Activated naive CD4-positive, alpha-beta T cell treated with anti-CD3 and anti-CD28 coated beads, Interleukin-2, amount 10 ng/mL, durations not matched to agents 7 days and 5 days (primary cell): Measurements from ENCODE around the gene VWA5B1.

Experiments used
- CTCF ChIA-PET: fragments of 350-600 bp; sonication (Branson Sonifier 250); formaldehyde crosslinking; loops from one replicate; lab custom pipeline; 2021; ENCODE audit warnings: antibody characterized with exemption; lab: Charles Lee
- DNase-seq: peaks from one replicate; pipeline ENCODE4 v3.0.0-alpha.2; 2020
- H3K27ac Mint-ChIP-seq: one replicate; pipeline ENCODE4 v1.8.0; 2021; ENCODE audit warnings: mild to moderate bottlenecking, moderate library complexity, mixed read lengths
- H3K27me3 Mint-ChIP-seq: one replicate; pipeline ENCODE4 v1.8.0; 2021; ENCODE audit warnings: mild to moderate bottlenecking, mixed read lengths
- H3K36me3 Mint-ChIP-seq: one replicate; pipeline ENCODE4 v1.8.0; 2021; ENCODE audit warnings: mixed read lengths
- H3K4me1 Mint-ChIP-seq: one replicate; pipeline ENCODE4 v1.8.0; 2021; ENCODE audit warnings: mixed read lengths
- H3K4me3 Mint-ChIP-seq: one replicate; pipeline ENCODE4 v1.8.0; 2021; ENCODE audit warnings: mild to moderate bottlenecking, moderate library complexity, mixed read lengths
- H3K9me3 Mint-ChIP-seq: one replicate; pipeline ENCODE4 v1.8.0; 2021; ENCODE audit warnings: mixed read lengths

Gene VWA5B1

GRCh38 chr1:20342294-20343148, 51.8 kb downstream of the VWA5B1 start:
- DNase-seq = no peak
- Mint-ChIP-seq H3K9me3 (peaks cover 2% of the 10 kb centered on the region), H3K4me1 (peaks cover 3% of the 10 kb centered on the region), H3K27me3 (peaks cover 47% of the 10 kb centered on the region), H3K27ac (no peak overlapping the region), H3K4me3 (no peak overlapping the region), H3K36me3 (no peaks in the 10 kb centered on the region)
- CTCF ChIA-PET = interaction anchor here (0.6 kb wide), 1 partner anchor 130 kb away, joined by 3 read pairs; no protein-coding TSS in a partner anchor

GRCh38 chr1:20343149-20343937, 52.7 kb downstream of the VWA5B1 start:
- Mint-ChIP-seq H3K9me3 (peaks cover 2% of the 10 kb centered on the region), H3K4me1 (peaks cover 3% of the 10 kb centered on the region), H3K27me3 (peaks cover 42% of the 10 kb centered on the region), H3K36me3 (no peaks in the 10 kb centered on the region), H3K4me3 (no peak overlapping the region), H3K27ac (no peak overlapping the region)
- CTCF ChIA-PET = no interaction called here
- DNase-seq = peak; percentile 33

GRCh38 chr1:20343938-20344302, 53.2 kb downstream of the VWA5B1 start:
- Mint-ChIP-seq H3K4me3 (no peak overlapping the region), H3K9me3 (peaks cover 2% of the 10 kb centered on the region), H3K36me3 (no peaks in the 10 kb centered on the region), H3K4me1 (peaks cover 3% of the 10 kb centered on the region), H3K27ac (no peak overlapping the region), H3K27me3 (peaks cover 42% of the 10 kb centered on the region)
- CTCF ChIA-PET = no interaction called here
- no peak for DNase-seq

- DNase-seq = no peak
- H3K27me3 Mint-ChIP-seq = peaks cover 42% of the 10 kb centered on the region
- CTCF ChIA-PET = no interaction called here
- H3K36me3 Mint-ChIP-seq = no peaks in the 10 kb centered on the region
- H3K4me3 Mint-ChIP-seq = no peak overlapping the region
- peaks cover 3% of the 10 kb centered on the region for H3K4me1 Mint-ChIP-seq
- H3K27ac Mint-ChIP-seq = no peak overlapping the region
- peaks cover 2% of the 10 kb centered on the region for H3K9me3 Mint-ChIP-seq
These were observed 54.1 kb downstream of the VWA5B1 start for GRCh38 chr1:20344738-20345137.

GRCh38 chr1:20345419-20345818, 54.7 kb downstream of the VWA5B1 start:
- no peak overlapping the region for H3K27ac Mint-ChIP-seq
- peaks cover 2% of the 10 kb centered on the region for H3K9me3 Mint-ChIP-seq
- DNase-seq = no peak
- no peak overlapping the region for H3K4me3 Mint-ChIP-seq
- H3K27me3 Mint-ChIP-seq = peaks cover 37% of the 10 kb centered on the region
- CTCF ChIA-PET = interaction anchor here (1.1 kb wide), 1 partner anchor 17 kb away, joined by 3 read pairs; no protein-coding TSS in a partner anchor
- no peaks in the 10 kb centered on the region for H3K36me3 Mint-ChIP-seq
- H3K4me1 Mint-ChIP-seq = peaks cover 3% of the 10 kb centered on the region

- H3K9me3 Mint-ChIP-seq = peaks cover 2% of the 10 kb centered on the region
- CTCF ChIA-PET = interaction anchor here (1.1 to 1.5 kb wide), 2 partner anchors 8 to 16 kb away, joined by 3 read pairs; no protein-coding TSS in a partner anchor
- H3K27me3 Mint-ChIP-seq = peaks cover 40% of the 10 kb centered on the region
- no peak overlapping the region for H3K4me3 Mint-ChIP-seq
- no peaks in the 10 kb centered on the region for H3K36me3 Mint-ChIP-seq
- H3K4me1 Mint-ChIP-seq = peaks cover 3% of the 10 kb centered on the region
- no peak for DNase-seq
- H3K27ac Mint-ChIP-seq = no peak overlapping the region
These were observed 55.8 kb downstream of the VWA5B1 start for GRCh38 chr1:20346433-20346832.

GRCh38 chr1:20347699-20348098, 57.0 kb downstream of the VWA5B1 start:
- no peak for DNase-seq
- Mint-ChIP-seq H3K27me3 (peaks cover 33% of the 10 kb centered on the region), H3K27ac (no peak overlapping the region), H3K4me1 (peaks cover 3% of the 10 kb centered on the region), H3K9me3 (peaks cover 2% of the 10 kb centered on the region), H3K4me3 (no peak overlapping the region), H3K36me3 (no peaks in the 10 kb centered on the region)
- CTCF ChIA-PET = interaction anchor here (1.5 kb wide), 1 partner anchor 9 kb away, joined by 3 read pairs; no protein-coding TSS in a partner anchor

GRCh38 chr1:20348326-20348915, 57.7 kb downstream of the VWA5B1 start:
- H3K9me3 Mint-ChIP-seq = peaks cover 2% of the 10 kb centered on the region
- no peak overlapping the region for H3K27ac Mint-ChIP-seq
- no peaks in the 10 kb centered on the region for H3K36me3 Mint-ChIP-seq
- H3K27me3 Mint-ChIP-seq = peaks cover 35% of the 10 kb centered on the region
- peaks cover 3% of the 10 kb centered on the region for H3K4me1 Mint-ChIP-seq
- CTCF ChIA-PET = no interaction called here
- H3K4me3 Mint-ChIP-seq = no peak overlapping the region
- DNase-seq = no peak

- peaks cover 2% of the 10 kb centered on the region for H3K9me3 Mint-ChIP-seq
- no peaks in the 10 kb centered on the region for H3K4me1 Mint-ChIP-seq
- no peak overlapping the region for H3K4me3 Mint-ChIP-seq
- peaks cover 26% of the 10 kb centered on the region for H3K27me3 Mint-ChIP-seq
- no peaks in the 10 kb centered on the region for H3K36me3 Mint-ChIP-seq
- DNase-seq = no peak
- CTCF ChIA-PET = no interaction called here
- H3K27ac Mint-ChIP-seq = no peak overlapping the region
These were observed 58.9 kb downstream of the VWA5B1 start for GRCh38 chr1:20349561-20349960.

- Mint-ChIP-seq H3K4me1 (no peaks in the 10 kb centered on the region), H3K4me3 (no peak overlapping the region), H3K36me3 (no peaks in the 10 kb centered on the region), H3K27ac (no peak overlapping the region), H3K27me3 (peaks cover 22% of the 10 kb centered on the region), H3K9me3 (peaks cover 2% of the 10 kb centered on the region)
- CTCF ChIA-PET = interaction anchor here (1.0 kb wide), 1 partner anchor 12 kb away, joined by 4 read pairs; no protein-coding TSS in a partner anchor
- no peak for DNase-seq
These were observed 59.3 kb downstream of the VWA5B1 start for GRCh38 chr1:20349971-20350370.

- no peak for DNase-seq
- Mint-ChIP-seq H3K36me3 (no peaks in the 10 kb centered on the region), H3K27ac (no peak overlapping the region), H3K9me3 (peaks cover 2% of the 10 kb centered on the region), H3K4me1 (no peaks in the 10 kb centered on the region), H3K4me3 (no peak overlapping the region), H3K27me3 (peaks cover 17% of the 10 kb centered on the region)
- CTCF ChIA-PET = interaction anchor here (1.0 kb wide), 1 partner anchor 12 kb away, joined by 4 read pairs; no protein-coding TSS in a partner anchor
These were observed 59.7 kb downstream of the VWA5B1 start for GRCh38 chr1:20350421-20350820.

- no peaks in the 10 kb centered on the region for H3K4me1 Mint-ChIP-seq
- H3K36me3 Mint-ChIP-seq = no peaks in the 10 kb centered on the region
- CTCF ChIA-PET = no interaction called here
- DNase-seq = no peak
- no peaks in the 10 kb centered on the region for H3K9me3 Mint-ChIP-seq
- no peak overlapping the region for H3K4me3 Mint-ChIP-seq
- H3K27me3 Mint-ChIP-seq = peaks cover 24% of the 10 kb centered on the region
- H3K27ac Mint-ChIP-seq = no peak overlapping the region
These were observed 61.4 kb downstream of the VWA5B1 start for GRCh38 chr1:20351911-20352701.

GRCh38 chr1:20353836-20354235, 63.2 kb downstream of the VWA5B1 start:
- H3K9me3 Mint-ChIP-seq = no peaks in the 10 kb centered on the region
- H3K4me3 Mint-ChIP-seq = no peak overlapping the region
- no peak for DNase-seq
- H3K4me1 Mint-ChIP-seq = no peaks in the 10 kb centered on the region
- no peak overlapping the region for H3K27ac Mint-ChIP-seq
- CTCF ChIA-PET = no interaction called here
- no peaks in the 10 kb centered on the region for H3K36me3 Mint-ChIP-seq
- peaks cover 32% of the 10 kb centered on the region for H3K27me3 Mint-ChIP-seq
